GM19463 (cell line): ENCODE data around the gene PTBP3.

ENCODE experiments used
- ATAC-seq: cut with Tn5 transposase; IDR thresholded peaks from one replicate; pipeline ENCODE4 v1.9.1; 2021; ENCODE audit warnings: mild to moderate bottlenecking, moderate library complexity; ENCODE audit not compliant: unreplicated experiment

PTBP3 gene

GRCh38 chr9:112360047-112360804 lies 26.8 kb upstream of the PTBP3 start:
- ATAC-seq, result no peak

GRCh38 chr9:112355427-112355897 lies 22.0 kb upstream of the PTBP3 start:
- no peak for ATAC-seq

GRCh38 chr9:112354081-112354743 lies 20.8 kb upstream of the PTBP3 start:
- no peak for ATAC-seq

- ATAC-seq, result no peak
Observed at GRCh38 chr9:112352209-112352608, 18.8 kb upstream of the PTBP3 start.

GRCh38 chr9:112351184-112351583 lies 17.8 kb upstream of the PTBP3 start:
- no peak for ATAC-seq

- no peak for ATAC-seq
Observed at GRCh38 chr9:112349008-112349333, 15.6 kb upstream of the PTBP3 start.

- no peak for ATAC-seq
Observed at GRCh38 chr9:112348257-112349007, 15.0 kb upstream of the PTBP3 start.

GRCh38 chr9:112341730-112342129 lies 8.3 kb upstream of the PTBP3 start:
- ATAC-seq, result no peak

GRCh38 chr9:112339886-112340285 lies 6.5 kb upstream of the PTBP3 start:
- no peak for ATAC-seq

- no peak for ATAC-seq
Observed at GRCh38 chr9:112338561-112338960, 5.1 kb upstream of the PTBP3 start.

- no peak for ATAC-seq
Observed at GRCh38 chr9:112337547-112337946, 4.1 kb upstream of the PTBP3 start.

- no peak for ATAC-seq
Observed at GRCh38 chr9:112334432-112334841, 1.0 kb upstream of the PTBP3 start.

GRCh38 chr9:112333639-112334431 lies 416 bp upstream of the PTBP3 start:
- peak; percentile 76 for ATAC-seq

GRCh38 chr9:112332674-112332976 lies 794 bp downstream of the PTBP3 start:
- no peak for ATAC-seq

GRCh38 chr9:112332214-112332613 lies 1.2 kb downstream of the PTBP3 start:
- no peak for ATAC-seq

GRCh38 chr9:112331674-112331952 lies 1.8 kb downstream of the PTBP3 start:
- ATAC-seq, result no peak

GRCh38 chr9:112328545-112328944 lies 4.9 kb downstream of the PTBP3 start:
- ATAC-seq, result no peak

- ATAC-seq, result no peak
Observed at GRCh38 chr9:112327718-112328450, 5.5 kb downstream of the PTBP3 start.

- no peak for ATAC-seq
Observed at GRCh38 chr9:112326194-112326593, 7.2 kb downstream of the PTBP3 start.

- ATAC-seq, result no peak
Observed at GRCh38 chr9:112325600-112325999, 7.8 kb downstream of the PTBP3 start.

GRCh38 chr9:112325127-112325526 lies 8.3 kb downstream of the PTBP3 start:
- no peak for ATAC-seq
